IPS-15b (cell line): ENCODE results near the gene EML4.
A peak's percentile ranks its signal among the peaks of the same experiment; 100 is the strongest.
"Not testable (repeated sequence)": the region's sequence is repeated elsewhere in the genome, so short reads cannot be mapped to it uniquely, and the experiment has no call there.

ENCODE experiments used
- H3K27me3 ChIP-seq: one replicate; pipeline ENCODE4 v1.6.1; 2013; ENCODE audit warnings: low read length; ENCODE audit not compliant: control insufficient read depth, insufficient read depth
- H3K36me3 ChIP-seq: one replicate; pipeline ENCODE4 v1.6.1; 2013; ENCODE audit warnings: low read length; ENCODE audit not compliant: control insufficient read depth, insufficient read depth
- H3K4me1 ChIP-seq: one replicate; pipeline ENCODE4 v1.6.1; 2013; ENCODE audit warnings: mild to moderate bottlenecking, low read length; ENCODE audit not compliant: control insufficient read depth, insufficient read depth
- H3K4me3 ChIP-seq: one replicate; pipeline ENCODE4 v1.5.1; 2013; ENCODE audit warnings: low read depth, low read length
- H3K9ac ChIP-seq: one replicate; pipeline ENCODE4 v1.6.1; 2013; ENCODE audit warnings: low read depth, mild to moderate bottlenecking, low read length
- H3K9me3 ChIP-seq: one replicate; pipeline ENCODE4 v1.6.1; 2013; ENCODE audit warnings: mild to moderate bottlenecking, low read length; ENCODE audit not compliant: control insufficient read depth, insufficient read depth

EML4 gene

DNA sequence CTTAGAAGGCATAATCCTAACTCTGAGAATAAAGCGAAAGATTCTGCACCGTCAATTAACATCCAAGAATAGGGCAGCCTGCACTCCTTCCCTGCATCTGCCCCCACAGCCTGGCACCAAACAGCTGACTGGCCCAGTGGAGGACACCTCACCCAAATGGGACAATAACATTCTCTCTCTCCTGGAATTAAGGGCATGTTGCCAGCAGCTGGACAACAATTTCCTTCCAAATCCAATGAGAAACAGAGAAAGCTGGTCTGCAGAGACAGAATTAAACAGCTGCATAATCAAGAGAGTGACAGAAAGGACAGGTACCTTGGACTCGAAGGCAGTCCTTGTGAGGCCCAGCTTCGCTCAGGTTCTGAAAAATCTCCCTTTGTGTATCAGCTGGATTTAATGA is 176.8 kb downstream of the EML4 start:
- no peak overlapping the region for H3K9ac ChIP-seq
- no peaks in the 10 kb centered on the region for H3K27me3 ChIP-seq
- H3K4me1 ChIP-seq, result peaks cover 2% of the 10 kb centered on the region
- H3K36me3 ChIP-seq, result peaks cover 4% of the 10 kb centered on the region
- no peak overlapping the region for H3K4me3 ChIP-seq
- no peaks in the 10 kb centered on the region for H3K9me3 ChIP-seq

DNA sequence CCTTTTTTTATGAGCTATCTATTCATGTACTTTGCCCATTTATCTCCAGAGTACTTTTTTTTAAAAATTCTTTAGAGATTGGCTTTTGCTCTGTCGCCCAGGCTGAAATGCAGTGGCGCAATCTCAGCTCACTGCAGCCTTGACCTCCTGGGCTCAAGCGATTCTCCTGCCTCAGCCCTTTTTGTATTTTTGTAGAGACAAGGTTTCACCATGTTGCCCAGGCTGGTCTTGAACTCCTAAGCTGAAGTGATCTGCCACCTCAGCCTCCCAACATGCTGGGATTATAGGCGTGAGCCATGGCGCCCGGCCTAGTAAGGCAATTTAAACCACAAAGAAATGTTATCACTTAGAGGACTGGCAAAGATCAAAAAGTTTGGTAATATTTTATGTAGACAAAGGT is 177.7 kb downstream of the EML4 start:
- H3K4me1 ChIP-seq, H3K9me3 ChIP-seq, H3K4me3 ChIP-seq, H3K9ac ChIP-seq, H3K27me3 ChIP-seq, H3K36me3 ChIP-seq: not testable (repeated sequence)

DNA sequence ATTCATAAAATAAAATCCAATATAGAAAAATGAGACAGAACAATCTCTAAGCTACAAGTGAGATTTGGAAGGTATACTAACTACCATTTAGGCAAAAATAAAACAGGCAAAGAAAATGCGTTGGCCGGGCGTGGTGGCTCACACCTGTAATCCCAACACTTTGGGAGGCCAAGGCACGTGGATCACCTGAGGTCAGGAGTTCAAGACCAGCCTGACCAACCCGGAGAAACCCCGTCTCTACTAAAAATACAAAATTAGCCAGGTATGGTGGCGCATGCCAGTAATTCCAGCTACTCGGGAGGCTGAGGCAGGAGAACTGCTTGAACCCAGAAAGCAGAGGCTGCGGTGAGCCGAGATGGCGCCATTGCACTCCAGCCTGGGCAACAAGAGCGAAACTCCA is 178.4 kb downstream of the EML4 start:
- H3K4me1 ChIP-seq, H3K27me3 ChIP-seq, H3K36me3 ChIP-seq, H3K4me3 ChIP-seq, H3K9me3 ChIP-seq, H3K9ac ChIP-seq: not testable (repeated sequence)

DNA sequence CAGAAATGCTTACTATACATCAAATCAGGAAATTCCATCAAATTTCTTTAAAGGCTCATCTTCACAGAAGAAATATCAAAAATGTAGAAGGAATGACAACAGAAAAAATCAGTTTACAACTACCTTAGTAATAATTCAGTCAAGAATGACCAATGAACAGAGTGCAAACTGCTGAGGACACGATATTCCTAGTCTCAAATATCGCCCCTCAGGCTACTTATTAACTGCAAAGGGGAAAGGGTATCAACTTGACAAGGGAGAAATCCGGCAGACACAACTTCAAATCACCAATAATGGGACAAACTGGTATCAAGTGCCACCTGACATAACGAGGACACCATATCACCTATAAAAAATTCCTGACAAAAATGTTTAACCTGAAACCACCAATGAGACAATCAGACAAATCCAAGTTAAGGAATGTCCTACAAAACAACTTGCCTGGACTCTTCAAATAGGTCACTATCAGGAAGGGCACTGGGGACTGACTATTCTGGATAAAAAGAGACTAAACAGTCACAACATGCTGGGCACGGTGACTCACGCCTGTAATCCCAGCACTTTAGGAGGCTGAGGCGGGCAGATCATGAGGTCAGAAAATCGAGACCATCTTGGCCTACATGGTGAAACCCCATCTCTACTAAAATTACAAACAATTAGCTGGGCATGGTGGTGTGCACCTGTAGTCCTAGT is 179.1 kb downstream of the EML4 start:
- Histone ChIP-seq H3K36me3 (peaks cover 4% of the 10 kb centered on the region), H3K9me3 (no peaks in the 10 kb centered on the region), H3K27me3 (no peaks in the 10 kb centered on the region), H3K9ac (no peak overlapping the region), H3K4me1 (no peaks in the 10 kb centered on the region), H3K4me3 (no peak overlapping the region)

DNA sequence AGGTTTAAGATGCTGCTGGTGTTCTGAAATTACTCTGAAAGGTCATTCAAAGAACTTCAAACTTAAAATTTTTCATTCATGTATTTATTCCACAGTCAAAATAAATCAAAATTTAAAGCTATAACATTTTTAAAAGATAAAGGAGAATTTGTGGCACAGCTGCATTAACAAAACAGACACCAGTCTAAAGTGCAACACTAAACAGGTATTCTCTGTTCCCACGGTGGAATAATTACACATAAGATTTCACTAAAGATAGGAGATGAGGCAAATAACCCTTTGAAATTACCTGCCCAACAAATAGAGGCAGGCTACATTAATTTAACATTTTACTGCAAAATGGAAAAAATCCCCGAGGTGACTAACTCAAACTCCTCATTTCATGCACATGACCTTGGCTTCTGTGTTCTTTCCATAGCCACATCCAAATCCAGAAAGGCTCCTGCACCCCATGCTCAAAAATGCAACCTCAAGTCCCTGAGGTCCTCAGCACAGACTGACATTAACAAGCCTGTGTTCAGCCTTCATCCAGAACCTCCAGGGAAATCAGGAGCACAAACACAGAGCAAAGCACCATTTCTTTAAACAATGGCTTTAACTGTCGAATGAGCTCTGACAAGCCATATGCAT is 181.4 kb downstream of the EML4 start:
- Histone ChIP-seq H3K9ac (no peak overlapping the region), H3K9me3 (no peaks in the 10 kb centered on the region), H3K27me3 (no peaks in the 10 kb centered on the region), H3K36me3 (no peaks in the 10 kb centered on the region), H3K4me3 (no peak overlapping the region), H3K4me1 (no peaks in the 10 kb centered on the region)

DNA sequence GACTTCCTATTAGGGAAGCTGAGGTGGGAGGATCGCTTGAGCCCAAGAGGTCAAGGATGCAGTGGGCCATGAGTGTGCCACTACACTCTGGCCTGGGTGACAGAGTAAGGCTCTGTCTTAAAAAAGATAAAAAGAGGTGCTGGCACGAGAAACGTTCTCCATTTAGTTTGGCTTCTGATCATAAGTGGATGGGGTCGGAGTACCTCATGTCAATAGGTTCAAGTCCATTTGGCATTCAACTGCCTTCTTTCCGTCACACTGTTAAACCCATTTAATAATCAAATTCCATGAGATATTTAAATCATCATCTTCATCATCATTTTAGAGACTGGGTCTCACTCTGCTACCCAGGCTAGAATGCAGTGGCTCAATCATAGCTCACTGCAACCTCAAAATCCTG is 182.7 kb downstream of the EML4 start:
- Histone ChIP-seq H3K9me3 (no peaks in the 10 kb centered on the region), H3K36me3 (no peaks in the 10 kb centered on the region), H3K4me1 (no peaks in the 10 kb centered on the region), H3K27me3 (no peaks in the 10 kb centered on the region), H3K4me3 (no peak overlapping the region), H3K9ac (no peak overlapping the region)

DNA sequence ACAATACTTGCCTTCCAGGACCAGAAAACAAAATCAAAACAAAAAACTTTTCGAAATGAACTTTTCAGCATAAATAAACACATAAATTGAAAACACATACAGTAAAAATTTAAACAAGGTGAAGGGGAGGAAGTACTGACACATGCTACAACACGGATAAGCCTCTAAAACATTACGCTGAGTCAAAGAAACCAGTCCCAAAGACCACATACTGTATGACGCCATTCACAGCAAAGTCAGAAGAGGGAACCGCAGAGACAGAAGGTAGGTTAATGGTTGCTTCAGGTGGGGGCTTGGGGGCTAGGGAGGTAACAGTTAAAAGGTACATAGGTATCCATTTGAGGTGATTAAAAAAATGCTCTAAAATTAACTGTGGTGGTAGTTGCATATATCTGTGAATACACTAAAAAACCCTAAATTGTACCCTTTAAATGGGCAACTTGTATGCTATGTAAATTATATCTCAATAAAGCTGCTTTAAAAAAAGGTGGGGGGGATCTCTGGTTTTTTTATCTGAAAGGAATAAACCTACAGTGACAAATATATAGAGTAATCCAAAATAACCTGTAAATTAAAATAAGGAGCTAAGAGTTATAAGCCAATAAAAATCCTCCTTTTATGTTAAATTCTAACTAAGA is 184.8 kb downstream of the EML4 start:
- H3K36me3 ChIP-seq, result no peaks in the 10 kb centered on the region

DNA sequence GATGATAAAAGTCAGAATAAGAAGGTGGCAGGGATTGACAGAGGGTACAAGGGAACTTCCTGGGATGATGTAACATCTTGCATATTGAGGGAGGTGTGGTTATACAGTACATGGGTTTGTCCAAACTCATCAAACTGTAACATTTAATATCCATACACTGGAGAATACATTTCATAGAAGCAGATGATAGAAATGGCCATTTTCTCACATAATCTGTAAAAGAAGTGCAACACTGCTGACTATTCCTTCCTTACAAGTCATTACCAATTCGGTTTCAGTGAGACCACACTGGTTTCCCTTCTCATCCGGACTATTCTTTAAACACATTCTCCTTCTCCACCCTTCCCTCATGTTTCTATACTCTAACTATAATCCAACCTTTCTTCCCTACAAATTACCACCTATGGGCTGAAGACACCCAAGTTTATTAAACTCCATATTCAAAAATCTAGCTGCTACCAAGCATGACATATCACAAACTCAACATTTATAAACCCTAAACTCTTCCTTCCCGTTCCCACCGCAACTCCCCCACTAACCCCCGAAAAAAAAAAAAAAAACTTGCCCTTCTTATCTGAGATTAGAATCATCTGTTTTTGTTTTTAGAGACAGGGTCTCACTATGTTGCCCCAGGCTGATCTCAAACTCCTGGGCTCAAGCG is 190.3 kb downstream of the EML4 start:
- peak overlapping the region; percentile 98 for H3K4me3 ChIP-seq

More for the DNA sequence above, 184.8 kb downstream of the EML4 start:
- Histone ChIP-seq H3K9ac (no peak overlapping the region), H3K4me3 (no peak overlapping the region), H3K9me3 (no peaks in the 10 kb centered on the region), H3K27me3 (no peaks in the 10 kb centered on the region), H3K4me1 (no peaks in the 10 kb centered on the region)

DNA sequence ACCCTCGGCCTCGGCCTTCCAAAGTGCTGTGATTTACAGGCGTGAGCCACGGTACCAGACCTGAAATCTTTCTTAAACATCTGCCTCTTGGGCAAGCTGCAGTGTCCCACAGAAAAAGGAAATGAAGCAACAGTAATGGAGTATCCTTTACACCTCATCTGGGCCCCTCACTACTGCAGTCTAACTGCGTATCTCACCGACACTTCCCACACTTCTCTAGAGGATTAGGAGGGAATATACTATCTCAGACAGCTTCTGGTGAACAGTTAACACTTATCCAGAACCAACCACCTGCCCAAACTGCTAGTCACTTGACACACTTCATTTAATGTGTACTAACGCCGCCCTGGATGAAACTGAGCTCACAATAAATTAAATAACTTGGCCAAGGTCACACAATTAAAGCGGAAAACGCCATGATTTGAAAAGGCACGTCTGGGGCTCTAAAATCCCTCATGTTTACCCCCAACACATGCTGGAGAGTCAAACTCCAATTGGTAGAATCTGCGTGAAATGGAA is 190.9 kb downstream of the EML4 start:
- H3K27me3 ChIP-seq, result no peaks in the 10 kb centered on the region
- H3K4me3 ChIP-seq, result peak overlapping the region; percentile 98
- peaks cover 5% of the 10 kb centered on the region for H3K4me1 ChIP-seq
- H3K9me3 ChIP-seq, result no peaks in the 10 kb centered on the region
- H3K9ac ChIP-seq, result peak overlapping the region; percentile 98
- H3K36me3 ChIP-seq, result no peaks in the 10 kb centered on the region

More for the DNA sequence above, 190.3 kb downstream of the EML4 start:
- no peak overlapping the region for H3K9ac ChIP-seq
- H3K27me3 ChIP-seq, result no peaks in the 10 kb centered on the region
- peaks cover 5% of the 10 kb centered on the region for H3K4me1 ChIP-seq
- H3K36me3 ChIP-seq, result no peaks in the 10 kb centered on the region
- no peaks in the 10 kb centered on the region for H3K9me3 ChIP-seq

DNA sequence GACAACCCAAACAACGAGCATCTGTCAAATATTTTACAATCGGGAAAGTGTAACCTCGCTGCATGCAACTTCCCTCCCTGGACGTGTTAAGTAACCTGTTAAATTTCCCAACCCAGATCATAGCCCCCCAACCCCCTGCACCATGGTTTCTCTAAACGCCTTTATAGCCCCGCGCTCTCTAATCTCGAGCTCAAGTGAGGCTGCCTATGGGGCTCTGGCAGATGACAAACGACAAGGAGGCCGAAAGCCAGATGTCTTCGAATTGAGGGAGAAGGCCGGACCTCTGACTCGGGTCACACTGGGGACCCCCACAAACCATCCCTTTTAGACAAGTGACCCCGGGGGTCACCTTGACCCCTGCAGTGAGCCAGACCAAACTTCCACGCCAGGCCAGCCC is 191.3 kb downstream of the EML4 start:
- H3K36me3 ChIP-seq, result no peaks in the 10 kb centered on the region
- no peaks in the 10 kb centered on the region for H3K27me3 ChIP-seq
- H3K9me3 ChIP-seq, result no peaks in the 10 kb centered on the region
- H3K4me3 ChIP-seq, result peak overlapping the region; percentile 98
- peaks cover 5% of the 10 kb centered on the region for H3K4me1 ChIP-seq
- peak overlapping the region; percentile 98 for H3K9ac ChIP-seq

DNA sequence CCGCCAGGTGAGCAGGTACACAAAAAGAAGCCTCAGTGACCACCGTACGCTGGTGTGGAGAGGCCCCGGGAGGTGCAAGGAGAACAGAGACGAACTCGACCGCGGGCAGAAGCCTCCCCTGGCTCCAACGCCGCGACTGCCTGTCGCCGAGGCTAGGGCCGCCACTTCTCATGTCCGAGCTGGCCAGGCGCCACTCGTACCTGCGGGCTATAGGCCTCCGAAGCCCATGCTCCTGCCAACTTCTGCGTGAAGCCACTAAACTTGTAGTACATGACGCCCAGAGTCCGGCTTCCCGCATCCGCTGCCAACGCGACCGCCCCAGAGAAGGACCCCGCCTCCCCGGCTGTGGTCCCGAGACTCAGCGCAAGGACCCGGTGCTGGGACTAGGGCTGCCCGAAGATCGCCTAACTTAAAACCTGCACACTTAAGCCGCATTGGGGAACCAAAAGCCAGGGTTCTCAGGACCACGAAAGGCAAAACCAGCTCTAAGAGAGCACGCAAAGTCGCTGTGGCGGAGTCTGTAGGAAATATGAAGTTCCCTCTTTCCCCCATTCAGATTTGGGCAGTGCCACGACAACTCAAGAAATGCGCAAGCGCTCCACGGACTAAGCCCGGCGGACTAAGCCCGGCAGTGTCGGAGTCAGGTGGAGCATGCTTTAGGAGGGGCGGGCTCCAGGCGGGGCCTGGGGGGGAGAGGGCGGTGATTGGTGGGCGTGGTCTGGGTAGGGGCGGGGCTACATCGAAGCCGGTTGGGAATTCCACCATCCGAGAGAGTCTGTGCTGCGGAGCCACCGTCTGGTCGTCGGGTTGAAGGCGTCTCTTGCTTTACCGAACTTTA is 192.0 kb downstream of the EML4 start, which contains the start of gene COX7A2L:
Gene COX7A2L, minus strand, starts transcription at position 328 of the 838 bp plus-strand sequence. Its CDS starts 56 bp downstream, at position 272.
- Histone ChIP-seq H3K36me3 (no peaks in the 10 kb centered on the region), H3K9ac (peak within 1 kb of the TSS; percentile 98), H3K4me1 (peaks cover 5% of the 10 kb centered on the region), H3K27me3 (no peaks in the 10 kb centered on the region), H3K4me3 (peak within 1 kb of the TSS; percentile 98), H3K9me3 (no peaks in the 10 kb centered on the region)
